HepG2 (cell line): ENCODE measurements around the gene PAFAH1B1. TPM values are rescaled to one million over a fixed set of nuclear protein-coding genes. Genes with fewer than 3 reads are reported as not detected.
"Not testable (repeated sequence)": the region's sequence is repeated elsewhere in the genome, so short reads cannot be mapped to it uniquely, and the experiment has no call there.

ENCODE experiments used
- ATAC-seq: fragments of 200-7000 bp; cut with Tn5 transposase; 3 replicates; pipeline ENCODE4 v1.9.1; 2020; ENCODE audit warnings: mild to moderate bottlenecking, moderate library complexity
- BruUV-seq: library from RNA; stranded (reverse); fragments of 400-500 nt; replicated peaks from 2 replicates; lab custom pipeline; 2021; lab: Mats Ljungman, UMichigan
- CTCF ChIA-PET: fragments of 300-600 bp; formaldehyde crosslinking; extraction: SDS; loops from one replicate; lab custom pipeline; 2021; ENCODE audit warnings: low total read pairs, inconsistent platforms, low intra/inter-chr PET ratio; lab: Yijun Ruan, JAX
- POLR2A ChIA-PET: fragments of 350-600 bp; sonication (Branson Sonifier 250); formaldehyde crosslinking; loops from one replicate; lab custom pipeline; 2020; ENCODE audit warnings: antibody characterized with exemption, inconsistent platforms; lab: Yijun Ruan, JAX
- DNase-seq: peaks from one replicate; pipeline ENCODE4 v3.0.0-alpha.2; 2015; ENCODE audit warnings: low spot score
- FAIRE-seq: peaks from 3 replicates; lab custom pipeline; 2011; peaks lifted over from hg19 to GRCh38; lab: Jason Lieb, UNC
- H2AFZ ChIP-seq: one replicate; pipeline ENCODE4 v1.6.1; 2011; ENCODE audit warnings: low read length, inconsistent platforms
- H3K27ac ChIP-seq: fragments of 300-600 bp; 3 replicates; pipeline ENCODE4 v1.8.0; 2011; ENCODE audit warnings: mixed run types, mild to moderate bottlenecking, mixed read lengths, low read length, inconsistent platforms; ENCODE audit not compliant: insufficient read depth; ENCODE audit errors: extremely low read length
- H3K27me3 ChIP-seq, 2 experiments: fragments of 200-600 bp in 1 of 2; 2 replicates in 1 of 2; 3 replicates in 1 of 2; pipeline versions ENCODE4 v1.6.0 to v1.8.0; 2011; ENCODE audit warnings: low read length in 2 of 2, mild to moderate bottlenecking in 2 of 2, moderate library complexity in 2 of 2, inconsistent platforms in 1 of 2; ENCODE audit not compliant: insufficient read depth in 2 of 2, control insufficient read depth in 1 of 2
- H3K36me3 ChIP-seq, 2 experiments: fragments of 200-600 bp in 1 of 2; replicated peaks in 1 of 2; 2 replicates in 1 of 2; 3 replicates in 1 of 2; pipeline versions ENCODE4 v1.5.1 to v1.8.0; 2011; ENCODE audit warnings: low read length in 2 of 2, inconsistent platforms in 1 of 2; ENCODE audit not compliant: insufficient read depth in 2 of 2, control insufficient read depth in 1 of 2
- H3K4me1 ChIP-seq: 2 replicates; pipeline ENCODE4 v1.5.1; 2012; ENCODE audit warnings: low read length, inconsistent platforms; ENCODE audit not compliant: insufficient read depth
- H3K4me2 ChIP-seq: 2 replicates; pipeline ENCODE4 v1.6.0; 2011; ENCODE audit warnings: low read depth, low read length, inconsistent platforms
- H3K4me3 ChIP-seq, 3 experiments: fragments of 200-600 bp in 1 of 3; sonication (generic), shearing (Covaris generic) in 1 of 3; replicated peaks in 1 of 3; 2 replicates each; pipeline ENCODE4 v1.5.1; 2011 to 2016; ENCODE audit warnings: low read length in 3 of 3, inconsistent platforms in 2 of 3, low read depth in 2 of 3, mild to moderate bottlenecking in 2 of 3, control low read depth in 1 of 3, mixed read lengths in 1 of 3; ENCODE audit not compliant: insufficient read depth in 1 of 3
- H3K79me2 ChIP-seq: one replicate; pipeline ENCODE4 v1.6.1; 2011; ENCODE audit warnings: low read length, inconsistent platforms; ENCODE audit not compliant: insufficient read depth
- H3K9ac ChIP-seq: 2 replicates; pipeline ENCODE4 v1.6.0; 2011; ENCODE audit warnings: mild to moderate bottlenecking, low read depth, low read length, inconsistent platforms; ENCODE audit not compliant: insufficient read depth
- H3K9me3 ChIP-seq: 2 replicates; pipeline ENCODE4 v1.5.1; 2012; ENCODE audit warnings: mild to moderate bottlenecking, low read length
- H4K20me1 ChIP-seq: 2 replicates; pipeline ENCODE4 v1.6.0; 2011; ENCODE audit warnings: inconsistent platforms, mild to moderate bottlenecking, low read length, moderate library complexity; ENCODE audit not compliant: insufficient read depth
- ARNT2 ChIP-seq: sonication (generic); formaldehyde crosslinking; IDR thresholded peaks from 2 replicates; pipeline ENCODE4 v1.8.0; 2022; ENCODE audit warnings: mild to moderate bottlenecking, low read depth, missing genetic modification reagents, moderate library complexity
- CHD2 ChIP-seq: IDR thresholded peaks from 2 replicates; pipeline ENCODE4 v1.6.1; 2011; ENCODE audit warnings: low read depth, low read length, improper control_type of control experiment
- DMAP1 ChIP-seq: IDR thresholded peaks from 2 replicates; pipeline ENCODE4 v1.6.1; 2016
- KDM5B ChIP-seq: sonication (generic); formaldehyde crosslinking; IDR thresholded peaks from 2 replicates; pipeline ENCODE4 v1.4.0; 2020; ENCODE audit warnings: missing genetic modification reagents, mild to moderate bottlenecking, borderline replicate concordance
- ZMAT3 ChIP-seq: sonication (generic); formaldehyde crosslinking; conservative IDR thresholded peaks from 2 replicates; pipeline ENCODE4 v1.7.0; 2021; ENCODE audit warnings: missing genetic modification reagents
- WGBS: methylation state at CpG from one replicate; pipeline ENCODE4 v1.1.6; 2017; ENCODE audit warnings: low lambda C conversion rate; 5-methylcytosine and 5-hydroxymethylcytosine counted together
- in situ Hi-C: cut with HindIII; loops from 2 replicates; pipeline ENCODE4 v1.10.0; 2017; ENCODE audit warnings: low pct_unique_long_range_greater_than_20kb; ENCODE audit not compliant: extremely low pct_ligation_motif_present
- intact Hi-C: fragments of 100-400 bp; cut with micrococcal nuclease; formaldehyde crosslinking; loops from one replicate; pipeline ENCODE4 v1.10.0; 2022; ENCODE audit not compliant: unreplicated experiment
- polyA plus RNA-seq, 8 experiments: library from polyadenylated mRNA; depleted of rRNA in 3 of 8; stranded (reverse) in 7 of 8; unstranded in 1 of 8; fragments of >200 nt; fragmentation: Illumina TruSeq in 4 of 8; extraction: Trizol in 4 of 8; gene quantifications; 2 replicates each; pipeline versions ENCODE4 v1.2.1 to v1.2.3, GENCODE V29; 2011 to 2016; ENCODE audit warnings: low read depth in 4 of 8, missing spikeins in 1 of 8, mixed read lengths in 1 of 8; ENCODE audit not compliant: insufficient read depth in 1 of 8
- total RNA-seq, 5 experiments: library from RNA; depleted of rRNA; stranded (reverse); fragments of >200 nt; fragmentation: Illumina TruSeq; extraction: Trizol; gene quantifications; 2 replicates each; pipeline ENCODE4 v1.2.3, GENCODE V29; 2016; ENCODE audit warnings: low read depth in 1 of 5
- TF ChIP-seq, protein P1 (sequence below): sonication (generic); formaldehyde crosslinking; IDR thresholded peaks from 2 replicates; pipeline ENCODE4 v1.4.0; 2020; ENCODE audit warnings: mild to moderate bottlenecking, missing genetic modification reagents
- TF ChIP-seq, protein P2 (sequence below): sonication (generic); formaldehyde crosslinking; IDR thresholded peaks from 2 replicates; pipeline ENCODE4 v1.4.0; 2020; ENCODE audit warnings: mild to moderate bottlenecking, missing genetic modification reagents
- TF ChIP-seq, protein P3 (sequence below): sonication (generic); formaldehyde crosslinking; IDR thresholded peaks from 2 replicates; pipeline ENCODE4 v1.4.0; 2020; ENCODE audit warnings: missing genetic modification reagents, borderline replicate concordance

PAFAH1B1 gene
- total and polyA plus RNA-seq, 2 of the 13 experiments (the other 11 are each of a cell fraction or from before 2014, with no cell fraction given) = 46.0 to 64.9 TPM

DNA sequence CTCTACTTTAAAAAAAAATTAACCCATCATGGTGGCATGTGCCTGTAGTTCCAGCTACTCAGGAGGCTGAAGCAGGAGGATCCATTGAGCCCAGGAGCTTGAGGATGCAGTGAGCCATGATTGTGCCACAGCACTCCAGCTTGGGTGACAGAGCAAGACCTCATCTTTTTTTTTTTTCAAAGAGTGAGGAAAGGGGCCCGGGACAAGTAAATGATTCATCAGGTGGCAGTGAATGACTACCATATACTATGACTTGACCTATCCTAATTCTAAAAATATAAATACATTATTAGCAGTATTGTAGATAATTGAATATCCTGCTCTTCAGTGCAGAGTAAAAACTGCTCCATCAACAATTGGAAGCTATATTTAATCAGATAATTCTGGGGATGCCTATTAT lies 62.8 kb downstream of the PAFAH1B1 start:
- no peaks in the 10 kb centered on the region for H3K9me3 ChIP-seq
- FAIRE-seq (no peak), ATAC-seq (no peak), DNase-seq (no peak)
- H2AFZ ChIP-seq = no peak overlapping the region
- ChIA-PET CTCF (no interaction called here), POLR2A (no interaction called here)
- no TSS peak for BruUV-seq
- H3K36me3 ChIP-seq = peaks cover 1 to 10% of the 10 kb centered on the region in 2 experiments; a peak in 2 of 5 replicates
- in situ Hi-C loops (no loop called here), intact Hi-C loops (no loop called here)
- H4K20me1 ChIP-seq = peaks cover 8% of the 10 kb centered on the region; the same call in 1 of the 2 replicates
- H3K4me2 ChIP-seq = no peak overlapping the region
- no peak overlapping the region for H3K9ac ChIP-seq
- no peaks in the 10 kb centered on the region for H3K4me1 ChIP-seq
- no peaks in the 10 kb centered on the region for H3K27me3 ChIP-seq
- peaks cover 22% of the 10 kb centered on the region for H3K79me2 ChIP-seq
- no peak overlapping the region for H3K27ac ChIP-seq
- no peak overlapping the region for H3K4me3 ChIP-seq
- TF ChIP-seq, protein P1, sequence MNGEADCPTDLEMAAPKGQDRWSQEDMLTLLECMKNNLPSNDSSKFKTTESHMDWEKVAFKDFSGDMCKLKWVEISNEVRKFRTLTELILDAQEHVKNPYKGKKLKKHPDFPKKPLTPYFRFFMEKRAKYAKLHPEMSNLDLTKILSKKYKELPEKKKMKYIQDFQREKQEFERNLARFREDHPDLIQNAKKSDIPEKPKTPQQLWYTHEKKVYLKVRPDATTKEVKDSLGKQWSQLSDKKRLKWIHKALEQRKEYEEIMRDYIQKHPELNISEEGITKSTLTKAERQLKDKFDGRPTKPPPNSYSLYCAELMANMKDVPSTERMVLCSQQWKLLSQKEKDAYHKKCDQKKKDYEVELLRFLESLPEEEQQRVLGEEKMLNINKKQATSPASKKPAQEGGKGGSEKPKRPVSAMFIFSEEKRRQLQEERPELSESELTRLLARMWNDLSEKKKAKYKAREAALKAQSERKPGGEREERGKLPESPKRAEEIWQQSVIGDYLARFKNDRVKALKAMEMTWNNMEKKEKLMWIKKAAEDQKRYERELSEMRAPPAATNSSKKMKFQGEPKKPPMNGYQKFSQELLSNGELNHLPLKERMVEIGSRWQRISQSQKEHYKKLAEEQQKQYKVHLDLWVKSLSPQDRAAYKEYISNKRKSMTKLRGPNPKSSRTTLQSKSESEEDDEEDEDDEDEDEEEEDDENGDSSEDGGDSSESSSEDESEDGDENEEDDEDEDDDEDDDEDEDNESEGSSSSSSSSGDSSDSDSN (CRISPR knock-in tag) = no peak
- TF ChIP-seq KDM5B (CRISPR knock-in tag) (no peak), CHD2 (no peak), ARNT2 (CRISPR knock-in tag) (no peak), ZMAT3 (CRISPR knock-in tag) (no peak), DMAP1 (CRISPR knock-in tag) (no peak)
- TF ChIP-seq, protein P2, sequence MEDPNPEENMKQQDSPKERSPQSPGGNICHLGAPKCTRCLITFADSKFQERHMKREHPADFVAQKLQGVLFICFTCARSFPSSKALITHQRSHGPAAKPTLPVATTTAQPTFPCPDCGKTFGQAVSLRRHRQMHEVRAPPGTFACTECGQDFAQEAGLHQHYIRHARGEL = no peak
- TF ChIP-seq, protein P3, sequence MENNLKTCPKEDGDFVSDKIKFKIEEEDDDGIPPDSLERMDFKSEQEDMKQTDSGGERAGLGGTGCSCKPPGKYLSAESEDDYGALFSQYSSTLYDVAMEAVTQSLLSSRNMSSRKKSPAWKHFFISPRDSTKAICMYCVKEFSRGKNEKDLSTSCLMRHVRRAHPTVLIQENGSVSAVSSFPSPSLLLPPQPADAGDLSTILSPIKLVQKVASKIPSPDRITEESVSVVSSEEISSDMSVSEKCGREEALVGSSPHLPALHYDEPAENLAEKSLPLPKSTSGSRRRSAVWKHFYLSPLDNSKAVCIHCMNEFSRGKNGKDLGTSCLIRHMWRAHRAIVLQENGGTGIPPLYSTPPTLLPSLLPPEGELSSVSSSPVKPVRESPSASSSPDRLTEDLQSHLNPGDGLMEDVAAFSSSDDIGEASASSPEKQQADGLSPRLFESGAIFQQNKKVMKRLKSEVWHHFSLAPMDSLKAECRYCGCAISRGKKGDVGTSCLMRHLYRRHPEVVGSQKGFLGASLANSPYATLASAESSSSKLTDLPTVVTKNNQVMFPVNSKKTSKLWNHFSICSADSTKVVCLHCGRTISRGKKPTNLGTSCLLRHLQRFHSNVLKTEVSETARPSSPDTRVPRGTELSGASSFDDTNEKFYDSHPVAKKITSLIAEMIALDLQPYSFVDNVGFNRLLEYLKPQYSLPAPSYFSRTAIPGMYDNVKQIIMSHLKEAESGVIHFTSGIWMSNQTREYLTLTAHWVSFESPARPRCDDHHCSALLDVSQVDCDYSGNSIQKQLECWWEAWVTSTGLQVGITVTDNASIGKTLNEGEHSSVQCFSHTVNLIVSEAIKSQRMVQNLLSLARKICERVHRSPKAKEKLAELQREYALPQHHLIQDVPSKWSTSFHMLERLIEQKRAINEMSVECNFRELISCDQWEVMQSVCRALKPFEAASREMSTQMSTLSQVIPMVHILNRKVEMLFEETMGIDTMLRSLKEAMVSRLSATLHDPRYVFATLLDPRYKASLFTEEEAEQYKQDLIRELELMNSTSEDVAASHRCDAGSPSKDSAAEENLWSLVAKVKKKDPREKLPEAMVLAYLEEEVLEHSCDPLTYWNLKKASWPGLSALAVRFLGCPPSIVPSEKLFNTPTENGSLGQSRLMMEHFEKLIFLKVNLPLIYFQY (CRISPR knock-in tag) = no peak
- WGBS = 0% methylated on average over 1 of the region's 1 CpG

DNA sequence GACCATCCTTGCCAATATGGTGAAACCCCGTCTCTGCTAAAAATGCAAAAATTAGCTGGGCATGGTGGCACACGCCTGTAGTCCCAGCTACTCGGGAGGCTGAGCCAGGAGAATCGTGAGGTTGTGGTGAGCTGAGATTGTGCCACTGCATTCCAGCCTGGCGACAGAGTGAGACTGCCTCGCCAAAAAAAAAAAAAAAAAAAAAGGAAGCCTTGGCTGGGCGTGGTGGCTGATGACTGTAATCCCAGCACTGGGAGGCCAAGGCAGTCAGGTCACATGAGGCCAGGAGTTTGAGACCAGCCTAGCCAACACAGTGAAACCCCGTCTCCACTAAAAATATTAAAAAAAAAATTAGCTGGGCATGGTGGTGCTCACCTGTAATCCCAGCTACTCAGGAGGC lies 65.9 kb downstream of the PAFAH1B1 start:
- H2AFZ ChIP-seq, H3K27ac ChIP-seq, DNase-seq, H3K9me3 ChIP-seq, BruUV-seq, FAIRE-seq, H3K27me3 ChIP-seq, H3K9ac ChIP-seq, in situ Hi-C loops, H3K4me1 ChIP-seq, H3K4me2 ChIP-seq, POLR2A ChIA-PET, CTCF ChIA-PET, ATAC-seq, H3K4me3 ChIP-seq, intact Hi-C loops: not testable (repeated sequence)
- H3K79me2 ChIP-seq = peaks cover 30% of the 10 kb centered on the region
- peaks cover 10% of the 10 kb centered on the region; the same call in 1 of the 2 replicates for H4K20me1 ChIP-seq
- H3K36me3 ChIP-seq = peaks cover 1 to 14% of the 10 kb centered on the region in 2 experiments; a peak in 2 of 5 replicates
- WGBS = 96% methylated on average over 8 of the region's 8 CpGs
